Lower lobe of right lung (tissue), 2 donors: Measurements from ENCODE around the gene SMC1A. TPM values are rescaled to one million over a fixed set of nuclear protein-coding genes. Genes with fewer than 3 reads are reported as not detected.

ENCODE experiments used
- ATAC-seq, 2 donors: fragments of 200-7000 bp; cut with Tn5 transposase; one replicate each; pipeline ENCODE4 v1.9.1; 2020 to 2022; ENCODE audit warnings: mild to moderate bottlenecking in 2 of 2, moderate library complexity in 2 of 2
- DNase-seq: peaks from one replicate; pipeline ENCODE4 v3.0.0-alpha.2; 2020
- H3K27ac ChIP-seq: fragments of 200-600 bp; one replicate; pipeline ENCODE4 v1.8.0; 2022
- H3K27me3 ChIP-seq: fragments of 200-600 bp; one replicate; pipeline ENCODE4 v1.8.0; 2022; ENCODE audit warnings: low read depth
- H3K36me3 ChIP-seq: fragments of 200-600 bp; one replicate; pipeline ENCODE4 v1.8.0; 2022; ENCODE audit warnings: mild to moderate bottlenecking
- H3K4me1 ChIP-seq: fragments of 200-600 bp; one replicate; pipeline ENCODE4 v1.8.0; 2022
- H3K4me3 ChIP-seq: fragments of 200-600 bp; one replicate; pipeline ENCODE4 v1.8.0; 2022; ENCODE audit warnings: mild to moderate bottlenecking
- H3K9me3 ChIP-seq: fragments of 200-600 bp; one replicate; pipeline ENCODE4 v1.8.0; 2022
- intact Hi-C: fragments of 100-400 bp; cut with DNase I; formaldehyde crosslinking; loops from one replicate; pipeline ENCODE4 v1.11.0; 2022
- total RNA-seq: library from RNA; stranded (reverse); fragmentation: NEBNext Ultra II Directional; extraction: Animal tissue kit (Norgen Biotek cat#: 25700); gene quantifications from one replicate; pipeline ENCODE4 v1.2.1, GENCODE V29; 2021
- TF ChIP-seq, protein P1 (sequence below): fragments of 200-600 bp; IDR thresholded peaks from one replicate; pipeline ENCODE4 v1.8.0; 2022; ENCODE audit warnings: antibody characterized with exemption, mild to moderate bottlenecking
- donor health status: DM: no; HTN: yes; CAD: no; lungs with severe emphysema.

The SMC1A gene
- total RNA-seq, 1 donor from 2014 or later = 52.0 TPM

DNA sequence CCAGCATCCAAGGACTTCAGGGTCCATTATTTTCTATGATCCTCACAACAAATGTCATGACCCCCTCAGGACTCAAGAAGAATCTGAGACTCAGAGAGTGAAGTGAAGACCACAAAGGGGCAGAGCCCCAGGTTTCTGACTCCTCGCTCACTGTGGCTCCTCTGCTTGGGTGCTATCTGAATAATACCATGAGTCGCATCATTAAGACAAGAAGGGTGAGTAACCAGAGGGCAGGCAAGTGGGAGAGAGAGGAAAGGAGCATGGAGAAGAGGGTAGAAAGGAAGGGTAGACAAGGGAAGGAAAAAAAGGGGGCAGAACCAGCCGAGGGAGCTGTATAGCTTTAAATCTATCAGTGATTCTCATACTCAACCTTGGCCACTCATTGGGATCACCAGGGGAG is 27.2 kb upstream of the SMC1A start:
- intact Hi-C loops = no loop called here
- no peaks in the 10 kb centered on the region for H3K27me3 ChIP-seq
- DNase-seq (no peak), ATAC-seq (no peak)
- H3K4me1 ChIP-seq = no peaks in the 10 kb centered on the region
- H3K27ac ChIP-seq = no peak overlapping the region
- H3K4me3 ChIP-seq = no peak overlapping the region
- no peaks in the 10 kb centered on the region for H3K9me3 ChIP-seq
- no peaks in the 10 kb centered on the region for H3K36me3 ChIP-seq
- TF ChIP-seq, protein P1, sequence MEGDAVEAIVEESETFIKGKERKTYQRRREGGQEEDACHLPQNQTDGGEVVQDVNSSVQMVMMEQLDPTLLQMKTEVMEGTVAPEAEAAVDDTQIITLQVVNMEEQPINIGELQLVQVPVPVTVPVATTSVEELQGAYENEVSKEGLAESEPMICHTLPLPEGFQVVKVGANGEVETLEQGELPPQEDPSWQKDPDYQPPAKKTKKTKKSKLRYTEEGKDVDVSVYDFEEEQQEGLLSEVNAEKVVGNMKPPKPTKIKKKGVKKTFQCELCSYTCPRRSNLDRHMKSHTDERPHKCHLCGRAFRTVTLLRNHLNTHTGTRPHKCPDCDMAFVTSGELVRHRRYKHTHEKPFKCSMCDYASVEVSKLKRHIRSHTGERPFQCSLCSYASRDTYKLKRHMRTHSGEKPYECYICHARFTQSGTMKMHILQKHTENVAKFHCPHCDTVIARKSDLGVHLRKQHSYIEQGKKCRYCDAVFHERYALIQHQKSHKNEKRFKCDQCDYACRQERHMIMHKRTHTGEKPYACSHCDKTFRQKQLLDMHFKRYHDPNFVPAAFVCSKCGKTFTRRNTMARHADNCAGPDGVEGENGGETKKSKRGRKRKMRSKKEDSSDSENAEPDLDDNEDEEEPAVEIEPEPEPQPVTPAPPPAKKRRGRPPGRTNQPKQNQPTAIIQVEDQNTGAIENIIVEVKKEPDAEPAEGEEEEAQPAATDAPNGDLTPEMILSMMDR = no peak

DNA sequence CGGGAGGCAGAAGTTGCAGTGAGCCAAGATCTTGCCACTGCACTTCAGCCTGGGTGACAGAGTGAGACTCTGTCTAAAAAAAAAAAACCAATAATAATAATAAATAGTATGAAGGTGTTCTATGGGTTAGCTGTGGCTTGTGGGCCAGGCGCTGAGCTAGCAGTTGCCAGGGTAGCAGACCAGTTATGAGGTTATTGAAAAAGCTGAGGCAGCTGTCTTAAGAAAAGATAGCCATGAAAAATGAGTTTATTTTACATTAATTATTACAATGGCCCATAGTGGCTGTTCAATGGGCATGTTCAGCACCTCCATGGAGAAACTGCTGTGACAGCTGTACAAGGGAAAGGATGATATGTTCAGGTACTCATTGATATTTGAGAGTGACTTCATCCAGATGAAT is 25.0 kb upstream of the SMC1A start:
- Histone ChIP-seq H3K4me3 (no peak overlapping the region), H3K36me3 (no peaks in the 10 kb centered on the region), H3K9me3 (no peaks in the 10 kb centered on the region), H3K27me3 (no peaks in the 10 kb centered on the region), H3K4me1 (no peaks in the 10 kb centered on the region), H3K27ac (no peak overlapping the region)
- TF ChIP-seq, protein P1 = no peak
- no peak for ATAC-seq
- intact Hi-C loops = no loop called here
- DNase-seq = no peak

DNA sequence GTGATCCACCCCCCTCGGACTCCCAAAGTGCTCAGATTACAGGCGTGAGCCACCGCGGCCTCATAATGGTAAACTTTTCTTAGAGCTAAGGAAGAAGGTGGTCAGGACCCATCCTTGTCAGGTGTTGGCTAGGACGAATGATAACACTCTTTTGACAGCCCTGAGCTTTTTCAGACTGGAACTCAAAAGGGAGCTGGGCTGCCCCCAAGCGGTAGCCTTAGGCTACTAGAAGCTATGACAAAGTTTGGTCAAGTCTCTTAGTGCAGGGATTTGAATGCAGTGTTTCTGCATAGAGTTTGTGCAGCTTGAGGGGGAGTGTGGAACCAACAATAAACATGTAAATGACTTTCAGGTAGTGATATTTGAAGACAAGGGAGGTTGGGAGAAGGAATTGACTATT is 23.5 kb upstream of the SMC1A start:
- TF ChIP-seq, protein P1 = peak; percentile 50
- ATAC-seq = peak in 1 of 2 donors; percentile 44
- no peaks in the 10 kb centered on the region for H3K27me3 ChIP-seq

DNA sequence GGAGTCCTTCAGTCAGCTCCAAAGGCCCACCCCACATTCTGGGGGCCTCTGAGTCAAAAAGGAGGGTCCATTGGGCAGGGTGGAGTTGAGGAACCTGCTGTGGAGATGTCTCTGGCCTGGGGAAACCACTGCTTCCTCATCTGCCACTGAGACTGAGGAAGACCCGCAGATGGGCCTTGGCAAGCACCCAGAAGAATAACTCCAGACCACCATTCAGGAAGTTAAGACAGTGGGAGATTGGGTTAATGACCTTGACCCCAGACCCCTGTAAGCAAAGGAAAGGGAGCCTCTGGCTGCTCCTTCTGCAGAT is 19.8 kb upstream of the SMC1A start:
- Histone ChIP-seq H3K27ac (no peak overlapping the region), H3K4me3 (no peak overlapping the region), H3K27me3 (no peaks in the 10 kb centered on the region), H3K4me1 (peaks cover 12% of the 10 kb centered on the region), H3K36me3 (no peaks in the 10 kb centered on the region), H3K9me3 (no peaks in the 10 kb centered on the region)
- intact Hi-C loops = no loop called here
- ATAC-seq (peak in 1 of 2 donors; percentile 21), DNase-seq (peak; percentile 36)
- TF ChIP-seq, protein P1 = no peak

More for the DNA sequence above, 23.5 kb upstream of the SMC1A start:
- intact Hi-C loops = no loop called here
- Histone ChIP-seq H3K27ac (no peak overlapping the region), H3K36me3 (no peaks in the 10 kb centered on the region), H3K4me3 (no peak overlapping the region), H3K9me3 (no peaks in the 10 kb centered on the region), H3K4me1 (peaks cover 4% of the 10 kb centered on the region)
- DNase-seq = peak; percentile 45

DNA sequence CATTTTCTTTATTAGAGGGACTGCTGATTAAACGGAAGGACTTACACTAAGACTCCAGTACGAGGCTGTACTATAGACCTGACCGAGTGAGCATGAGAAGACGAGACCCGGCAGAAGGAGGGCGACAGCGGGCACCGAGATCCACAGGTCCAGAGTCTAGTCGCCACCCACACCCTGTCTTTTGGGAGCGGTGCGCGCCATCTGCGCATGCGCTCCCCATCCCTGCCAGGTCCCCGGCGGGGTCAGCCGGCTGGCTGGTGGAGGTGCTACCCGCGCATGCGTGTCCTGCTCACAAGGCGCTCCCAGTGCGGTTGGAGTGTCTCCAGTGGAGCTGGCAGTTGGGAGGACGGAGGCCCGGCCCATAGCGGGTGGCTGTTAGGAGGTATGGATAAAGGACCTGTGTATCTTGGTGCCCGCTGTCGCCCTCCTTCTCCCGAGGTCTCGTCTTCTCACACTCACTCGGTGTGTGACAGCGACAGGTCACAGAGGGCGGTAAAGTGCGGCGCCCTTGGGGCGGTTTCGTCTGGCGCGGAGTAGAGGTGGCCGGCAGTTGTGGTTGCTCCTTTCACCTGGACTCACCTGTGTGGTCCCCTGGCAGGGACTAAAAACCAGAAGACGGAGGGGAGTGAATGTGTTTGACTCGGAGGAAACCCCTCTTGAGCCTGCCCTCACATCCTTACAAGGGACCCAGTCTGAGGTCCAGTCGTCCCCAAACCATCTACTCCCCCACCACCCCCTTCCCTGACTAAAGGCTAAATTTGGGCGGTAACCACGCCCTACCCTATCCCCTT is 19.3 kb upstream of the SMC1A start:
- Histone ChIP-seq H3K27ac (peak overlapping the region; percentile 73), H3K4me1 (peaks cover 12% of the 10 kb centered on the region), H3K4me3 (peak overlapping the region; percentile 48), H3K9me3 (no peaks in the 10 kb centered on the region), H3K27me3 (no peaks in the 10 kb centered on the region), H3K36me3 (no peaks in the 10 kb centered on the region)
- TF ChIP-seq, protein P1 = no peak
- intact Hi-C loops = no loop called here
- ATAC-seq (peak; percentile 93 to 94), DNase-seq (peak; percentile 87)
